ENCODE results near the gene FBXO44. TPM values are rescaled to one million over a fixed set of nuclear protein-coding genes. Genes with fewer than 3 reads are reported as not detected.

FBXO44 gene
- total and polyA plus RNA-seq, 8 donors: 12.1 to 54.6 (median 16.3) TPM

DNA sequence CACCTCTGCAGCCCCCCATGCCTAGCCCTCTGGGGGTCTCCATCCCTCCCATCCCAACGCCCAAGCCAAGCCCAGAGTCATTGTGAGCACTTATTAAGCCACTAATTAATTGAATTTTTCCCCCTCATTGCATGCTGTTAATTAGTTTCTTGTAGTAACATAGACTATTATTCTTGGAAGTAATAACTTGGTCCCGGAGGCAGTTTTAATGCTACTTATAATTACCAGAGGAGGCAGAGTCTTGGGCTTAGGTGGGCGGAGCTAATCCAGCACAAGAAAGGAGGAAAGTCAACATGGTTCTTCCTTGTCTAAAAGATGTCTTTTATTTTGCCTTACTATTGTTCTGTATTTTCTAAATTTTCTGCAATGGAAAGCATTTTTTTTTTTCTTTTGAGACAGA is 28.1 kb upstream of the FBXO44 start:
- DNase-seq (no peak), ATAC-seq (no peak), FAIRE-seq (no peak)
- H3K4me3 ChIP-seq: no peak overlapping the region
- intact Hi-C loops (cut with DNase I): no loop called here
- H3K9me3 ChIP-seq: no peaks in the 10 kb centered on the region
- H3K36me3 ChIP-seq: no peaks in the 10 kb centered on the region
- no peak overlapping the region for H3K27ac ChIP-seq
- no peaks in the 10 kb centered on the region for H3K4me1 ChIP-seq
- H3K27me3 ChIP-seq: no peaks in the 10 kb centered on the region
- no peak for TF ChIP-seq CTCF (IDR thresholded peaks at IDR 0.05)
- 49 to 52% methylated on average over 3 of the region's 3 CpGs for WGBS, 2 donors

- 84 to 87% methylated on average over 7 of the region's 7 CpGs for WGBS, 2 donors
- no peak for DNase-seq
- no peak for FAIRE-seq
- Histone ChIP-seq H3K27me3 (no peaks in the 10 kb centered on the region), H3K36me3 (no peaks in the 10 kb centered on the region), H3K4me3 (no peak overlapping the region), H3K9me3 (no peaks in the 10 kb centered on the region), H3K27ac (no peak overlapping the region), H3K4me1 (no peaks in the 10 kb centered on the region)
- no peak for TF ChIP-seq CTCF (IDR thresholded peaks at IDR 0.05)
- ATAC-seq: no peak
- intact Hi-C loops (cut with DNase I): no loop called here
These were observed 25.9 kb upstream of the FBXO44 start for GRCh38 chr1:11628767-11629166.

GRCh38 chr1:11629184-11630016 is 25.3 kb upstream of the FBXO44 start:
- WGBS, 2 donors: 43 to 46% methylated on average over 15 of the region's 15 CpGs
- H3K4me1 ChIP-seq: no peaks in the 10 kb centered on the region
- H3K27me3 ChIP-seq: no peaks in the 10 kb centered on the region
- ATAC-seq: no peak
- H3K4me3 ChIP-seq: no peak overlapping the region
- no peak overlapping the region for H3K27ac ChIP-seq
- DNase-seq: no peak
- no peak for TF ChIP-seq CTCF (IDR thresholded peaks at IDR 0.05)
- intact Hi-C loops (cut with DNase I): no loop called here
- FAIRE-seq: no peak
- no peaks in the 10 kb centered on the region for H3K9me3 ChIP-seq
- no peaks in the 10 kb centered on the region for H3K36me3 ChIP-seq

DNA sequence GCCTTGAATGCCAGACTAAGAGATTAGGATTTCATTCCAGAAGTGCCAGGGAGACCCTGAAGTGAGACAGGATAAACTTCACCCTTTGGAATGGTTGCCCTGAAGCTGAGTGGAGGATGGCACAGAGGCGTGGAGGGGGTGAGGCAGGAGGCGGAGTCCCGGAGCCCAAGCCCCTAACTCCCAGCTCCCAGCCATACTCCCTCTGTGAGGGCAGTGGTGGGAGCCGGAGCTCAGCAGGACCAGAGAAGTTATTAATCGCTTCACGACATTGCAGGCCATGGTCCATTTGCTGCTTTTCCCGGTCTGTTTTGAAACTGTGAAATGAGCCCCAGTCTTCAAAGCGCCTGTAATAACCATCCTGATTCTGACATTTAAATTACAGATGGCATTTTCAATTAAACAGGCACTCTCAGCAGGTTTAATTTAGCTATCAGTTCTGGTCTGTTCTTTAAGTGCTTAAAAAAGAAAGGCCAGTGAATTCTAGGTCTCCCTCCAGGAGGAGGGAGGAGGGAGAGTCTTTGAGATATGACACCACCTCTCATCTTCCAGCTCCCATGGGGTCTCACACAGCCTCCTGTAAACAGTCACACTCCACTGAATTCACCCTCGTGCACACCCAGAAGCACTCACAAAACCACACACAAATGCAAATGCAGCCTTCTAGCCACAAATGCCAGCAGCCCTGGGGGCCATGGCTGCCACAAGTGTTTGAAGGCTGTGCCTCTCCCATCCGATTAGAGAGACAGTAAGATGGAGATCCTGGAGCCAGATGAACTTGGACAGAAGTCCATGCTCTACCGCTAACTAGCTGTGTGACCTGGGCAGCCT is 20.1 kb upstream of the FBXO44 start:
- H3K4me1 ChIP-seq: no peaks in the 10 kb centered on the region
- DNase-seq (no peak), ATAC-seq (no peak), FAIRE-seq (no peak)
- H3K27ac ChIP-seq: no peak overlapping the region
- H3K9me3 ChIP-seq: no peaks in the 10 kb centered on the region
- H3K4me3 ChIP-seq: no peak overlapping the region
- 58 to 64% methylated on average over 11 of the region's 11 CpGs for WGBS, 2 donors
- no peaks in the 10 kb centered on the region for H3K36me3 ChIP-seq
- H3K27me3 ChIP-seq: no peaks in the 10 kb centered on the region
- TF ChIP-seq CTCF (IDR thresholded peaks at IDR 0.05): no peak
- intact Hi-C loops (cut with DNase I): no loop called here
